MCF 10A (cell line): ENCODE measurements around the gene H6PD. TPM values are rescaled to one million over a fixed set of nuclear protein-coding genes. Genes with fewer than 3 reads are reported as not detected.

Source experiments
- BruUV-seq: library from RNA; stranded (reverse); fragments of 400-500 nt; replicated peaks from 2 replicates; lab custom pipeline; 2021; lab: Mats Ljungman, UMichigan
- CTCF ChIA-PET: fragments of 300-600 bp; sonication (Branson Sonifier 250); formaldehyde crosslinking; extraction: SDS; loops from one replicate; lab custom pipeline; 2021; ENCODE audit warnings: antibody characterized with exemption, inconsistent platforms; lab: Yijun Ruan, JAX
- POLR2A ChIA-PET: fragments of 300-600, 350-650 bp; sonication (Branson Sonifier 250); formaldehyde crosslinking; extraction: SDS; loops from one replicate; lab custom pipeline; 2020; ENCODE audit warnings: antibody characterized with exemption, inconsistent platforms; lab: Yijun Ruan, JAX
- DNase-seq: peaks from one replicate; pipeline ENCODE4 v3.0.0-alpha.2; 2018; ENCODE audit not compliant: unreplicated experiment
- H3K27ac Mint-ChIP-seq: one replicate; pipeline ENCODE4 v1.8.0; 2022; ENCODE audit warnings: mild to moderate bottlenecking, low read depth, mixed read lengths; ENCODE audit not compliant: unreplicated experiment
- H3K27me3 Mint-ChIP-seq: one replicate; pipeline ENCODE4 v1.8.0; 2022; ENCODE audit warnings: mixed read lengths; ENCODE audit not compliant: insufficient read depth, unreplicated experiment
- H3K36me3 Mint-ChIP-seq: one replicate; pipeline ENCODE4 v1.8.0; 2022; ENCODE audit warnings: mild to moderate bottlenecking, moderate library complexity, mixed read lengths; ENCODE audit not compliant: insufficient read depth, unreplicated experiment
- H3K4me1 Mint-ChIP-seq: one replicate; pipeline ENCODE4 v1.8.0; 2022; ENCODE audit warnings: mixed read lengths; ENCODE audit not compliant: insufficient read depth, unreplicated experiment
- H3K4me3 Mint-ChIP-seq: one replicate; pipeline ENCODE4 v1.8.0; 2022; ENCODE audit warnings: mild to moderate bottlenecking, moderate library complexity, mixed read lengths; ENCODE audit not compliant: unreplicated experiment
- H3K9me3 Mint-ChIP-seq: one replicate; pipeline ENCODE4 v1.8.0; 2022; ENCODE audit warnings: mixed read lengths; ENCODE audit not compliant: unreplicated experiment
- CTCF ChIP-seq: fragments of 200-600 bp; IDR thresholded peaks from one replicate; pipeline ENCODE4 v1.8.0; 2022; ENCODE audit warnings: antibody characterized with exemption, mild to moderate bottlenecking; ENCODE audit not compliant: unreplicated experiment
- intact Hi-C: fragments of 100-400 bp; cut with micrococcal nuclease; formaldehyde crosslinking; loops from 2 replicates; pipeline ENCODE4 v1.14.1; 2022
- total RNA-seq: library from RNA; stranded (reverse); gene quantifications from 2 replicates; pipeline ENCODE4 v1.2.3, GENCODE V29; 2022

Gene H6PD
- total RNA-seq, 1 experiment from 2014 or later = 23.6 TPM

- H3K36me3 Mint-ChIP-seq = peaks cover 4% of the 10 kb centered on the region
- H3K4me3 Mint-ChIP-seq = no peak overlapping the region
- intact Hi-C loops = no loop called here
- ChIA-PET CTCF (interaction anchor here (0.9 to 2.1 kb wide), 3 partner anchors 8 to 18 kb away, joined by 3 to 7 read pairs (median 4); no protein-coding TSS in a partner anchor), POLR2A (no interaction called here)
- peaks cover 7% of the 10 kb centered on the region for H3K4me1 Mint-ChIP-seq
- DNase-seq = no peak
- H3K27ac Mint-ChIP-seq = no peak overlapping the region
- H3K27me3 Mint-ChIP-seq = no peaks in the 10 kb centered on the region
- H3K9me3 Mint-ChIP-seq = no peaks in the 10 kb centered on the region
- no TSS peak for BruUV-seq
- TF ChIP-seq CTCF = no peak
Measured at GRCh38 chr1:9249263-9249533, 14.6 kb downstream of the H6PD start.

- peaks cover 4% of the 10 kb centered on the region for H3K36me3 Mint-ChIP-seq
- peak; percentile 39 for TF ChIP-seq CTCF
- no peaks in the 10 kb centered on the region for H3K27me3 Mint-ChIP-seq
- DNase-seq = peak; percentile 38
- ChIA-PET POLR2A (no interaction called here), CTCF (interaction anchor here (0.9 to 2.1 kb wide), 4 partner anchors 9 to 324 kb away, joined by 3 to 7 read pairs (median 4); no protein-coding TSS in a partner anchor)
- H3K4me1 Mint-ChIP-seq = peaks cover 3% of the 10 kb centered on the region
- intact Hi-C loops = no loop called here
- H3K27ac Mint-ChIP-seq = no peak overlapping the region
- no peak overlapping the region for H3K4me3 Mint-ChIP-seq
- no TSS peak for BruUV-seq
- no peaks in the 10 kb centered on the region for H3K9me3 Mint-ChIP-seq
Measured at GRCh38 chr1:9249534-9250410, 15.2 kb downstream of the H6PD start.

GRCh38 chr1:9250411-9251381 lies 16.1 kb downstream of the H6PD start:
- ChIA-PET CTCF (interaction anchor here (0.6 to 2.1 kb wide), 4 partner anchors 9 to 323 kb away, joined by 3 to 7 read pairs (median 4); no protein-coding TSS in a partner anchor), POLR2A (no interaction called here)
- BruUV-seq = no TSS peak
- DNase-seq = no peak
- intact Hi-C loops = no loop called here
- TF ChIP-seq CTCF = no peak
- H3K36me3 Mint-ChIP-seq = peaks cover 4% of the 10 kb centered on the region
- H3K9me3 Mint-ChIP-seq = no peaks in the 10 kb centered on the region
- H3K27ac Mint-ChIP-seq = no peak overlapping the region
- H3K4me1 Mint-ChIP-seq = no peaks in the 10 kb centered on the region
- H3K4me3 Mint-ChIP-seq = no peak overlapping the region
- no peaks in the 10 kb centered on the region for H3K27me3 Mint-ChIP-seq
